ENCODE measurements around the gene RPL32.

The RPL32 gene

DNA sequence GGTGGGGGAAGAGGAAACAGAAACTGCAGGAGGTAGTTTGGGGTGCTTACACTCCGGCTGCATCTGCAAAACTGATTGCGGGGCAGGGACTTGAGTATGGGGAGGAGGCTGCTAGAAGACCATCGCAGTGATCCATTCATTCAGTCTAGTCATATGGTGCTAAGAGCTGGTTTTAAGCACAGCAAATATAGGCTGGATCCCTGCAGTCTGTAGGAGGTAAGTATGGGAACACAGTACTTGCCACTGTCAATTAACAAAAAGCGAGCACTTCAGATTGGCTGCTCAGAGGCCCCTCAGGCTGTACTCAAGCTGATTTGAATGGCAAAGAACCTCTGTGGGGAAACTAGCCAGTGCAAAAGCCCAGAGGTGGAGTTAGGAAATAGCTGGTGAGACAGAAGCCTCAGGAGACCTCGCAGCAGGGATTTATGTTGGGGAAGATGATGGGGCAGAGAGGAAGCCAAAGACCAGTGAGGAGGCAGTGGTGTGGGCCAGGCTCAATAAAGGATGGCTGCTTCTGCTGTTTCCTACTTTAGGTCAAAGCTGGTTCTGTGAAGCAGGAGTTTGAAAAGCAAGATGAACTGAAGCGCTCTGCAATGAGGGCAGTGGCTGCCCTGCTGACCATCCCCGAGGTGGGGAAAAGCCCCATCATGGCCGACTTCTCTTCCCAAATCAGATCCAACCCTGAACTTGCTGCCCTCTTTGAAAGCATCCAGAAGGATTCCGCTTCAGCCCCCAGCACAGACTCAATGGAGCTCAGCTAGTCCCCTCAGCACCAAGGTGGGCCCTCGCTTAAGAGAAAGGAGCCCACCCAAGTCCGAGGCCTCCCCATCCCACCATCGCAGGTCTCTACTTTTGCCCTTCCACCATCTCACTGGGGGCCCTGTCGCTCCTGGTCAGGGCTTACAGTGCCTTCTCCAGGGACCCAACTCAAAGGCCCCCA is 7.9 kb downstream of the RPL32 start:
- no peak for DNase-seq (ENCODE audit: low read depth in 3 of 3)

DNA sequence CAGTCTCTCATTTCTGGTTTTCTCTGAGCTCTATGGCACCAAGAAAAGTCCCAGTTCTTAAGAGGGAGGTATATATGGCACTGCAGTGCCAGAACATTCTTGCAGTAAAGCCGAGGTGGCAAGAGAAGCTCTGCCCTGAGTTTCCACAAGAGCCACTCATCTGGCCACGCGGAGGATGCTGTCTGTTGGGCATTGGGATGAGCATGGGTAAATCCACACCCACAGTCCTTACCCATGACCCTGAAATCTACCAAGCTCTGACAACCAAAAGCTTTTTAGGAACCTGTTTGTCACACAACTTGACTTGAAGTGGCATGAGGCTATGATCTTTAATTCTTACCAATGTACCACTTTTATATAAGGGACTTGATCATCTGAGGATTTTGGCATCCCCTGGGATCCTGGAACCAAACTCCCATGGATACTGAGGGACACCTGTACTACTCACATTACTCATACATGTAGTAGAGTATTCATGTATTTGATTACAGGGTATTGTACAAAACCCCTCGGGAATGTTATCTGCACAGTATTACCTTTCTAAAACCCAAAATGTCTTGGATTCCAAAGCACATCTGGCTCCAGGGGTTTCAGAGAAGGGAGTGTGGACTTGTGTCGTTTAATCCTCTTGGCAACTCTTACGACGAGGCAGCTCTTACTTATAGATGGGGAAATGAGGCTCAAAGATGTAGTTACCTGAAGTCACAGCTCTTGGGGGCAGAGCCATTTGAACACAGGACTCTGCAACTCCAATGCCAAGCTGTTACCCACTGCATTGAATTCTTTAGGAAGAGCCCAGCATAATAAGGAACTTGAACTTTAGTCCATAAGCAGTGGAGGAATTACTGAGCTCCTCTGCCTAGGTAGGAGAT is 8.8 kb downstream of the RPL32 start:
- DNase-seq (ENCODE audit: low read depth in 3 of 3), result no peak

GRCh38 chr3:12831301-12831866 is 10.0 kb downstream of the RPL32 start:
- no peak for DNase-seq (ENCODE audit: low read depth in 3 of 3)

- no peak for DNase-seq (ENCODE audit: low read depth in 3 of 3)
These were observed 10.6 kb downstream of the RPL32 start for GRCh38 chr3:12830785-12831156.

GRCh38 chr3:12829886-12830784 is 11.2 kb downstream of the RPL32 start:
- DNase-seq (ENCODE audit: low read depth in 3 of 3), result no peak

DNA sequence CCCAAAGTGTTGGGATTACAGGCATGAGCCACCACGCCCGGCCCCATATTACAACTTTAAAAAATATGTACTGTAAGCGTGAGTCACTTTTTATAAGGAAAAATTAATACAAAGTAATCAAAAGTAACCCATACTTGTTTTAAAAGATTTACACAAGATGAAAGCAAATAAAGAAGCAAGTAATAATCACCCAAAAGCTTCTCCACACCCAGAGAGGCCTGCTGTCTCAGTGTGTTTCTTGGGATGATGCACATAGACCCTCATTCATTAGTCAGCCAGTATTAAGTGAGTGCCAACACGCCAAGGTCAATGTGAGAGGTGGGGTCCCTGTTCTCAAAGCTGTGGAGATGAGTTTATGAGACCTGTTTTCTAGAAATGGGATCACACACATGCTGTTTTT is 12.0 kb downstream of the RPL32 start:
- no peak for DNase-seq (ENCODE audit: low read depth in 3 of 3)

GRCh38 chr3:12828751-12829150 is 12.6 kb downstream of the RPL32 start:
- no peak for DNase-seq (ENCODE audit: low read depth in 3 of 3)

- no peak for DNase-seq (ENCODE audit: low read depth in 3 of 3)
These were observed 16.2 kb downstream of the RPL32 start for GRCh38 chr3:12825156-12825555.

GRCh38 chr3:12824299-12824698 is 17.1 kb downstream of the RPL32 start:
- DNase-seq (ENCODE audit: low read depth in 3 of 3), result no peak

DNA sequence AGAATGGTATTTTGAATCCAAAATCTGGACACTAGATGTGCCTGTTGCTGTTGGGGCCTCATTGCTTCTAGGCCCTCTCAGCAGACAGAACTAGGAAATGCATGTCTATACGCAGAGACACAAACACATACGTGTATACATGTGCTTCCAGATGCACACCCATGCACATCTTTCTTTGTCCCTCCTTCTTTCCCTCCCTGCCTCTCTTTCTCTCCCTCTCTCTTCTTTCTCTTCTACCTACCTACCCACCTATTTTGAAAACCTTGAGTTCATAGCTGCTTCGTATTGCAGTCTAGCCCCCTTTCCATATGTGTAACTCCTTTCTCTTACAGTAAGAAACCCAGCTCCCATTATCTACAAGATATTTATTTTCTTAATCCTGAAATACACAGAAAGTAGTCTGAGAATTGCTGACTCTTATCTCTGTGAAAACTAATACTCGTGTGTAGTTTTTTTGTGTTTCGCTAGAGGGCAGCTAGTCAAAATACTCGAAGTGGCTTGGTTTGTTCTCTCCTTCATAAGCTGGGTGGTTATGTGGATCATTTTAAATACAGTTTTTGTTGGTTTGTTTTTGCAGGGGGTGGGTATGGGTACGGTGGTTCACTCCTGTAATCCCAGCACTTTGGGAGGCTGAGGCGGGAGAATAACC is 18.5 kb downstream of the RPL32 start:
- DNase-seq (ENCODE audit: low read depth in 3 of 3), result no peak

GRCh38 chr3:12818773-12819172 is 22.6 kb downstream of the RPL32 start:
- no peak for DNase-seq (ENCODE audit: low read depth in 3 of 3)

DNA sequence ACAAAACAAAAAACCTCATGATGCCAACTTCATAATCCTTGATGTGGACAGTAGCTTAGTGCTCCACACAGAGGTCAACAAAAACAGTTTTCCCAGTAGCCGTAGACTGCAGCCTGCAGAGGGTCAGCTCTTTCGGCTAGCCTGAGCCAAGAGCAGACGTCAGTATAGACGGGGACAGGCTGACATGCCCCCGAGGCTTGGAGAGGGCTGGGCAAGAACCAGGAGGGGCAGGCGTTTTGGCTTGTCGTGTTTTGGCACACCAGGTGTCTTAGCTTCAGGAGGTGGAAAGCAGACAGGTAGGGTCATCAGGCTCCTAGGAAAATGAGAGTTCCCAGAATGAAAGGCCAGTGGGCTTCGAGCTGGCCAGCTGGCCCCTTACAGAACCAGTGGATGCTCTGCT is 23.1 kb downstream of the RPL32 start:
- DNase-seq (ENCODE audit: low read depth in 3 of 3), result no peak

- no peak for DNase-seq (ENCODE audit: low read depth in 3 of 3)
These were observed 24.0 kb downstream of the RPL32 start for GRCh38 chr3:12817343-12817710.

- no peak for DNase-seq (ENCODE audit: low read depth in 3 of 3)
These were observed 24.6 kb downstream of the RPL32 start for GRCh38 chr3:12816521-12817342.

DNA sequence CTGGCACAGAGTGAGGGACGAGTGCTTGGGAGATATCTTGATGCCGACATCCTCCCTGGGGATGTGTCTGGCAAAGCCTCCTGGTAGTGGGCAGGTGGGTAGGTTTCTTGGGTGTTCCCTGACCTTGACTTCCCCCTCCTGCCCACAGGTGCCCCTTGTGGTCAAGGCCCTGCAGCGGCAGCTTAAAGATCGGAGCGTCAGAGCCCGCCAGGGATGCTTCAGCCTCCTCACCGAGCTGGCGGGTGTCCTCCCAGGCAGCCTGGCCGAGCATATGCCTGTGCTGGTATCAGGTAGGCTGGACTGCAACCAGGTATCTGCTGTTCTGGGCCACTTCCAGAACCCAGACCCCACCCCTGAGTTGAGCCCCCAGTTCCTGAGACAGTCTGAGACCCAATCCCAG is 25.6 kb downstream of the RPL32 start:
- no peak for DNase-seq (ENCODE audit: low read depth in 3 of 3)

DNA sequence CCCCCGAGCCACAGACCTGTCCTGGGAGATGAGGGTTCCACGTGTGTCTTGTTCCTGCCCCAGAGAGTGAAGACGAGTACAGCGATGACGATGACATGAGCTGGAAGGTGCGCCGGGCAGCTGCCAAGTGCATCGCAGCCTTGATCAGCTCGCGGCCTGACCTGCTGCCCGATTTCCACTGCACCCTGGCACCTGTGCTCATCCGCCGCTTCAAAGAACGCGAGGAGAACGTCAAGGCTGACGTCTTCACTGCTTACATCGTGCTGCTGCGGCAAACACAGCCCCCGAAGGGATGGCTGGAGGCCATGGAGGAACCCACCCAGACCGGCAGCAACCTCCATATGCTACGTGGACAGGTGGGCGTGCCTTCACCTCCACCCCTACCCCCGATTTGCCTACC is 26.3 kb downstream of the RPL32 start:
- no peak for DNase-seq (ENCODE audit: low read depth in 3 of 3)

- DNase-seq (ENCODE audit: low read depth in 3 of 3), result no peak
These were observed 27.4 kb downstream of the RPL32 start for GRCh38 chr3:12813967-12814366.

GRCh38 chr3:12812812-12813211 is 28.6 kb downstream of the RPL32 start:
- DNase-seq (ENCODE audit: low read depth in 3 of 3), result no peak

- no peak for DNase-seq (ENCODE audit: low read depth in 3 of 3)
These were observed 30.4 kb downstream of the RPL32 start for GRCh38 chr3:12810961-12811360.

All from stimulated activated CD4-positive, alpha-beta T cell treated with anti-CD3 and anti-CD28 coated beads, TNF-alpha, amount 100 ng/mL, for 24 hours (primary cell).